GM18951 (cell line): Measurements from ENCODE around the gene SLC17A9.

Source experiments
- POLR2A ChIP-seq: IDR thresholded peaks from 4 replicates; pipeline ENCODE4 v1.6.1; 2011; ENCODE audit warnings: mild to moderate bottlenecking; ENCODE audit not compliant: insufficient read length, insufficient read depth; ENCODE audit errors: extremely low read depth
- in situ Hi-C: fragments of 300-500 bp; cut with MboI; formaldehyde crosslinking; loops from one replicate; pipeline ENCODE4 v1.12.0; 2022; ENCODE audit warnings: low sequenced_read_pairs, mixed read lengths, inconsistent platforms; ENCODE audit not compliant: unreplicated experiment

SLC17A9 gene, protein sequence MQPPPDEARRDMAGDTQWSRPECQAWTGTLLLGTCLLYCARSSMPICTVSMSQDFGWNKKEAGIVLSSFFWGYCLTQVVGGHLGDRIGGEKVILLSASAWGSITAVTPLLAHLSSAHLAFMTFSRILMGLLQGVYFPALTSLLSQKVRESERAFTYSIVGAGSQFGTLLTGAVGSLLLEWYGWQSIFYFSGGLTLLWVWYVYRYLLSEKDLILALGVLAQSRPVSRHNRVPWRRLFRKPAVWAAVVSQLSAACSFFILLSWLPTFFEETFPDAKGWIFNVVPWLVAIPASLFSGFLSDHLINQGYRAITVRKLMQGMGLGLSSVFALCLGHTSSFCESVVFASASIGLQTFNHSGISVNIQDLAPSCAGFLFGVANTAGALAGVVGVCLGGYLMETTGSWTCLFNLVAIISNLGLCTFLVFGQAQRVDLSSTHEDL

DNA sequence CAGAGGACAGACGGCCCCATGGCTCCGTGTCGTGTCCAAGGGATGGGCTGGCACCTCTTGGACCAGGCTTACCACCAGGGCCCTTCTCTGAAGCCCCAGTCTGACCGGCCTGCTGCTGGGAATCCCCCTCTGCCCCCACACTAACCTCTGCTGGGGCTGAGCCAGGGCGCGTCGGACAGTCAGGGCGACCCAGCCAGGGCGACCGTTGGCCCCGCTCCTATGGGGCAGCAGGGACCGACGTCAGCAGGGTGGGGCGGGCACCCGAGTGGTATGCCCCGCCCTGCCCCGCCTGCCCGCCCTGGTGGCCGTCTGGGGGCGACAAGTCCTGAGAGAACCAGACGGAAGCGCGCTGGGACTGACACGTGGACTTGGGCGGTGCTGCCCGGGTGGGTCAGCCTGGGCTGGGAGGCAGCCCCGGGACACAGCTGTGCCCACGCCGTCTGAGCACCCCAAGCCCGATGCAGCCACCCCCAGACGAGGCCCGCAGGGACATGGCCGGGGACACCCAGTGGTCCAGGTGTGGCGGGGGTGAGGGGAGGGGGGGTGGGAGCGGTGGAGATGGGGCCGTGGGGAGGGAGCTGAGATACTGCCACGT lies at the start of gene SLC17A9:
TSS of gene SLC17A9 (plus strand) at position 337 of the 595 bp plus-strand sequence. CDS start at position 459, 122 bp downstream.
- in situ Hi-C loops: no loop called here
- peak; percentile 78 for TF ChIP-seq POLR2A

DNA sequence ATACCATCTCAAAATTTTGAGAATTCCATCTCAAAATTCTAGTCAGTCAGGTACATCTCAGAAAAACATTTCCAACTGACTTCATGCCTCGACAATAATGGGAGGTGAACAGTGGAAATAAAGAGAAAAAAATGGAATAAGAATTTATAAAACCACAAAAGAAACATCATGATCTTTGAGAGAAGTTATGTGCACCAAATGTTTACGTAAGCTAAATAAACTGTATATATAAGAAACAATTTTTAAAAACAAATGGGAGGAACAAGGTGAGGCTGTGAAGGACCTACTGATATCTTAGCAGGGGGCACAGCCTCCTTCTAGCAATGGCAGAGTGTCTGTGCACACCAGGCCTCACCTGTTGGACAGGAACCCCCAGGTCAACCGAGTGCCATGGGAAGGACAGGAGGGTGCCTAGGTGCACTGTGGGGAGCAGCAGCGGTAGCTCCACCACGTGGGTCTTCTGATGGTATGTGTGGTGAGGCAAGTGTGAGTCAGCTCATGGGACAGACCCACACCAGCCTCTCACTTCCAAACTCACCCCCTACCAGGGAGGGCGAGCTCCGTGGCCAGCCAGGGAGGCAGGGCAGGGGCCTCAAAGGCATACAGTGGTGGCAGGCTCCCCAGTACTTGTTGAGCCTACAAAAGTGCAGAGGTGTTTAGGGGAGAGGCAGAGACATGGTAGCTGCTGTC lies 49.4 kb upstream of the SLC17A9 start:
- in situ Hi-C loops: no loop called here
- TF ChIP-seq POLR2A: no peak

DNA sequence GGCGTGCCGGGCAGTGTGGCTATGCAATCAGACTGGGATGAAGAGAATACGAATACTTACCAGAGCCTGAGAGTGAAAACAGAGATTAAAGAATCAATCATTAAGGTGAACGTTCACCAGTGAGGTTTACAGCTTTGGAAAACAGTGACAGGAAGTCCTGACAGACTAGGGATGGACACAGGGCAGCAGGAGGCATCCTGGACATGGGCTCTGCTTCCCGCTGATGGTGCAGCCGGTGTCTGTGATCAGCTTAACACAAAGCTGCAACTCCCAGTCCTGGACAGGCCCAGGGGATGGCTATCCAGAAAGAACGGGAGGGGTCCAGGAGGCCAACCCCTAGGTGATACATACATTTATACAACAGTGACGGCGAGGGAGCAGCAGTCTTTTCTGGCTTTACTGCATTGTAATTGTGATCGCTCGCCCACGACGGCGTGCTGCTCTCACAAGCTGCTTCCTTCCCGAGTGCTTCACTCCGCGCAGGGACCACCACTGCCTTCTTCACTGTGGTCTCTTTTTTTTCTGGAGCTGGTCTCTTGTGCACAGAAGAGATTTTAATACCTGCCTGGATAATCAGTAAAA lies 46.9 kb upstream of the SLC17A9 start:
- TF ChIP-seq POLR2A: no peak
- in situ Hi-C loops: loop anchor here (5.0 kb wide), 1 partner anchor 33 kb away; no protein-coding TSS in a partner anchor

DNA sequence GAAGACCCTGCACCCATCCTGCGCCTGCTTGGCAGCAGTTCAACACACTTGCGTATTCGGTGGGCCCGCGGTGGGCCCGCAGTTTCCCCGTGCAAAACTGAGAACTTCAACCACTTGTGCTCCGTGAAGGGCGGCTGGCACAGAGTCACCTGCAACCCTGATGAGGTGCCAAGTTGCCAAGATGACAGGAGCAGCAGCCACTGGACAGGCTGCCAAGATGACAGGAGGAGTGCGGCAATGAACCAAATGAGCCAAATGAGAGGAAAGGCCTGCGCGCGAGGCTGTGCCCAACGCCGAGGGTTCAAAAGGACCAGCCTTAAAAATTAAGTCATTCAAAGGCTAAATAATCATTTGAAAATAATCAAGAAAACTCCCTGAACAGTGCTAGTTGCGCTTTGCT lies 46.3 kb upstream of the SLC17A9 start:
- in situ Hi-C loops: loop anchor here (5.0 kb wide), 1 partner anchor 34 kb away; no protein-coding TSS in a partner anchor
- no peak for TF ChIP-seq POLR2A

DNA sequence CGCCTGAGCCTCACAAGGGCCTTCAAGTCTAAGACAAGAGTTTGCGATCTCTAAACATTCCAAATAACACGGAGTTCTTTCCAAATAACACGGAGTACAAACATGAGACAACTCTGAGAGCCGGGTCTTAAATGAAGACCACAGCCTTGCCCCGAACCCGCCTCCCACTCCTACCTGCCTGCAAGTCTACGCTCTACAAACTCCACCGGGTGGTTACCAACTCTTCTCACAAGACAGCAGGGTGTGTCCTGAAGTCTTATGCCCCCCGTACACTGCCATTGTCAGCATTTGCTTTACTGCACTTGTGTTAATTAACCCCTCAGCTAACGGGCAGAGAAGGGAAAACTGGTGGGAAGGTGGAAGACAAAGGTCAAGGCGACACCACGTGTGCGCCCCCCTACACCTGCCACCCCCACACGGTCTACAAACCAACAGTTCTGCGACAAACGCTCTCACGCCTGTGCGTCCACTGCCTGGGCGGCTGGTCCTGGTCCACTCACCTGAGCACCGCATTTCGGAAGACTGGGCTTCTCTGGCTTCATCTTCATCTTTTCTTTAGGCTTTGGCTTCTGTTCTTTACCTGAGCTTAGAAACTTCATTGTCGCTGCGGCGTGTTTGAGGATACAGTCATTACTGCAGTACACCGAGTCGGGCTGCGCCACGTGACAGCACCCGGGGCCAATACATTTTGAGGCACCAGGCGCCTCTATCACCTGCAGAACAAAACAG lies 45.7 kb upstream of the SLC17A9 start:
- in situ Hi-C loops: loop anchor here (5.0 kb wide), 1 partner anchor 35 kb away; no protein-coding TSS in a partner anchor

DNA sequence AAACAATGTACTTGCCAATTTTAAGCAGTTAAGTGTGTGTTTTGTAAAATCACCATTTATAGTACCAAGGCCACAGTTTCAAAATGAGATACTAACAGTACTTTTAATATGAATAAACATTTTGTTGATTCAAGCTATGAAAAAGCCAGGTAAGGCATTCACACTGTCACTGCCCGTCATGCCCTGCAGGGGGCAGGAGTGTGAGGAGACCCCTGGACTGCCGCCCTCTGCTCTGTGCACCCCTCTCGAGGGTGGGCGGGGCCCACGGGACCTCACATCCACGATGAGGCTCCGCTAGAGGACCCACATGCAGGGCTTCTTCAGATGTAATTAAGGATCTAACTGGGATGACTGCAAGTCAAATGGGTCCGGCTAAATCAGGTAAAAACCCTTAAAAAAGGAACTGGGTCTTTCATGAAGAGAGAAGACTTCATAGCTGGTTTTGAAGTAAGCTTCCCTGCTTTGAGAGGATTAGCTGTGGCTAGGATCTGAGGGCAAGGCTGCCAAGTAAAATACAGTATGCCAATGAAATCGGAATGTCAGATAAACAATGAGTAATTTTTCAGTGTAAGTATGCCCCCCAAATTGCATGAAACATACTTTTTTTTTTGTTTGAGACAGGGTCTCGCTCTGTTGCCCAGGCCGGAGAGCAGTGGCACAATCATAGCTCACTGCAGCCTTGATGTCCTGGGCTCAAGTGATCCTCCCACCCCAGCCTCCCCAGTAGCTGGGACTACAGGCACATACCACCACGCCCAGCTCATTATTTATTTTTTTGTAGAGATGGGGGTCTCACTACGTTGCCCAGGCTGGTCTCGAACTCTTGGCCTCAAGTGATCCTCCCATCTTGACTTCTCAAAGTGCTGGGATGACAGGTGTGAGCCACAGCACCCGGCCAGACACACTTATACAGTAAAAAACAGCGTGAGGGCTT lies 44.9 kb upstream of the SLC17A9 start:
- in situ Hi-C loops: loop anchor here (5.0 kb wide), 1 partner anchor 35 kb away; no protein-coding TSS in a partner anchor
- TF ChIP-seq POLR2A: no peak

More for the DNA sequence above, 45.7 kb upstream of the SLC17A9 start:
- no peak for TF ChIP-seq POLR2A

DNA sequence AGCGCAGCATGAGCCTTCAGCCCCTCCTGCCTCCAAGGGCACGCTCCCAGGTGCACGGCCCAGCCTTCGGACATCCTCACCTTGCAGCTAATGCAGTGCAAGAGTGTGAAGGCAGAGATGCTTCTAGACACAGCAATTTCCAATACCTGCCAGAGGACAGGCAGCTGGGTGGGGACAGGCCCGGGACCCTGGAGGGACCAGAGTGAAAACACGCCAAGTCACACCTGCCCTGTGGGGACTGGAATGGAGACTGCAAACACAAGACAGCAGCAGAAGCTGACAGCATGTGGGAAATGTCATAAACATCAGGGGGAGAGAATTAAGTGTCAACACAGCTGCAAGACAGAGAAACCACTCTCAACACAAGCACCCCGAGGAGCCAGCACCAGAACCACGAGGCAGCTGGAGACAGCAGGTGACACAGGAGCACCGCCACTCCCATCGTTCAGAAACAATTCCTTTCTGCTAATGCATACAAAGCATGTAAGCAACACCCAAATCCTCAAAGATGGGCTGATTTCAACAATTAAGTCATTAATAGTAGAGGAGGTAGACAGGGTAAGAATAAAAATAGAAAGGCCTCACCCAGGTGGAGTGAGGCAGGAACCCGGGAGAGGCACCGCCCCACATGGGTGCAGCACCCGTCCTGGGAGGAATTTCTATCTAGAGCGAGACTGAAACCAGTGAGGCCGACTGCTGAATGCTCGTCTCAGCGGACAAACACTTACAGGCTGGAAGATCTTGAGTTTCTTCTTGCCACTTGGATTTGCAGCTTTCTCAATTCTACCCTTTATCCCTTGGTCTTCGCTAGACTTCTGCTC lies 43.3 kb upstream of the SLC17A9 start:
- in situ Hi-C loops: loop anchor here (5.0 kb wide), 1 partner anchor 37 kb away; no protein-coding TSS in a partner anchor
- TF ChIP-seq POLR2A: no peak

DNA sequence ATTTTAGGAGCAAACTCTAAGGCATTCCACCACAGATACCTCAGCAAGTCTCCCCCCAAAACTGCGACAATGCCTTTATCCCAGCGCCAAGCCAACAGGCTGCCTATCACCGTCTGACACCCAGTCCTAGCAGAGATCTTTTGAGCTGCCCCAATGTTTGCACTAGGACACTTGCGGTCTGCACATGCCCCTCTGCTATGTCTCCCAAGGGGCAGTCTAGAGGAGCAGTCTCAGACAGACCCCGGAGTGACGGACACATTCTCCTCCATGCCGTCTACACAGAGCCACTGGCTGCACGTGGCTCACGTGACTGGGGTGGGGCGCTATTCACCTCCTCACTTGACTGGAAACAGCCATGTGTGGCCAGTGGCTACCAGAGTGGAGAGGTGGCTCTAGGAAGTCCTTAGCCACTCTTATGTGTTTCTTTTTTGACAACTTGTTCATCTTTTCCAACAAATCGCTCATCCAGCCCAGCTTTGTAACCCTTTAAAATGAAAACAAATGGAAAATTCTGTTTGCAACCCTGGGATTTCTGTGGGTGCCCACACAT lies 42.2 kb upstream of the SLC17A9 start:
- no peak for TF ChIP-seq POLR2A
- in situ Hi-C loops: no loop called here

DNA sequence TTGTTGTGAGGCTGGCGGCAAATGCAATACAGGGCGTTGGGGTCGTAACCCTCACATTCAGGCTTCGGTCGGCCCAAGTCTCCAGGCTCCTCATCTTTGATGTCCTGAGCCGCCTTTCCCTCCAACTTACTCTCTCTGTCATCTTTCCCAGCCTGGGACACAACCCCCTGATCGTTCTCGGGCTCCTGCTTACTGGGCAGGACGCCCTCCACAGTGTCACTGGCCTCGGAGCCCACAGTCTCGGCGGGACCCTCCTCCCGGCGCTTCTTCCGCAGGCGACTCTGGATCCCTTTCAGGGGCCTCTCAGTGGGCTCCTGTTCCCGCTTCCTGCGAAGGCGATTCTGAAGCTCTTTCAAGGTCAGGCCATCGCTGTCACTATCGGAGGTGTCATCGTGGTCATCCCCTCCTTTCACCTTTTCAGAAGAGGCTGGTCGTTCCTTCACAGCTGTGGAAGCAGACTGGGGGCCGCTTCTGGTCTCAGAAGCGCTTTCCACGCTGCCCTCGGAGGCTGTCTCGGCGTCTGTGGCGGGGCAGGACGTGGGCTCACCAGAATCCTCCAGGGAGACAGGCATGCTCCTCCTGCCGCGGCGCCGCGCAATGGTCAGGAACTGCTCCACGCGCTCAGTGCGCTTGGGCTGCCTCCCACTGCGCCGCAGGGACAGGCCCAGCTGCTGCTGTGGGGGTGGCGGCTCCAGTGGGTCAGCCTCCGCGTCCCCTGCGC lies 41.6 kb upstream of the SLC17A9 start:
- in situ Hi-C loops: no loop called here
- TF ChIP-seq POLR2A: no peak
